ENCODE results near the gene TRIM41.

- TF ChIP-seq, protein P1, sequence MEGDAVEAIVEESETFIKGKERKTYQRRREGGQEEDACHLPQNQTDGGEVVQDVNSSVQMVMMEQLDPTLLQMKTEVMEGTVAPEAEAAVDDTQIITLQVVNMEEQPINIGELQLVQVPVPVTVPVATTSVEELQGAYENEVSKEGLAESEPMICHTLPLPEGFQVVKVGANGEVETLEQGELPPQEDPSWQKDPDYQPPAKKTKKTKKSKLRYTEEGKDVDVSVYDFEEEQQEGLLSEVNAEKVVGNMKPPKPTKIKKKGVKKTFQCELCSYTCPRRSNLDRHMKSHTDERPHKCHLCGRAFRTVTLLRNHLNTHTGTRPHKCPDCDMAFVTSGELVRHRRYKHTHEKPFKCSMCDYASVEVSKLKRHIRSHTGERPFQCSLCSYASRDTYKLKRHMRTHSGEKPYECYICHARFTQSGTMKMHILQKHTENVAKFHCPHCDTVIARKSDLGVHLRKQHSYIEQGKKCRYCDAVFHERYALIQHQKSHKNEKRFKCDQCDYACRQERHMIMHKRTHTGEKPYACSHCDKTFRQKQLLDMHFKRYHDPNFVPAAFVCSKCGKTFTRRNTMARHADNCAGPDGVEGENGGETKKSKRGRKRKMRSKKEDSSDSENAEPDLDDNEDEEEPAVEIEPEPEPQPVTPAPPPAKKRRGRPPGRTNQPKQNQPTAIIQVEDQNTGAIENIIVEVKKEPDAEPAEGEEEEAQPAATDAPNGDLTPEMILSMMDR (IDR thresholded peaks at IDR 0.05) = no peak
- TF ChIP-seq POLR2A (IDR thresholded peaks at IDR 0.05) = no peak
Measured at GRCh38 chr5:181192337-181193046, 30.6 kb upstream of the TRIM41 start.

Data from body of pancreas (tissue), 4 donors.